DND-41 (cell line): ENCODE results near the gene KIFBP.
"Not testable (repeated sequence)": the region's sequence is repeated elsewhere in the genome, so short reads cannot be mapped to it uniquely, and the experiment has no call there.

Experiments
- ATAC-seq: fragments of 200-7000 bp; cut with Tn5 transposase; 3 replicates; pipeline ENCODE4 v1.9.1; 2021; ENCODE audit warnings: low read depth; ENCODE audit not compliant: insufficient read depth
- DNase-seq: peaks from one replicate; pipeline ENCODE4 v3.0.0-alpha.2; 2020
- H2AFZ ChIP-seq: 2 replicates; pipeline ENCODE4 v1.6.0; 2012; ENCODE audit warnings: low read depth, low read length
- H3K27ac ChIP-seq: 2 replicates; pipeline ENCODE4 v1.5.1; 2012; ENCODE audit warnings: low read length, inconsistent platforms
- H3K27me3 ChIP-seq: fragments of 200-600 bp; sonication (generic); 2 replicates; pipeline ENCODE4 v1.6.0; 2012; ENCODE audit warnings: low read length, mild to moderate bottlenecking, inconsistent platforms; ENCODE audit not compliant: insufficient read depth, poor library complexity
- H3K36me3 ChIP-seq: 2 replicates; pipeline ENCODE4 v1.5.1; 2012; ENCODE audit warnings: low read length, inconsistent platforms; ENCODE audit not compliant: insufficient read depth
- H3K4me1 ChIP-seq: 2 replicates; pipeline ENCODE4 v1.5.1; 2012; ENCODE audit warnings: mild to moderate bottlenecking, low read length; ENCODE audit not compliant: insufficient read depth
- H3K4me2 ChIP-seq: 2 replicates; pipeline ENCODE4 v1.6.0; 2012; ENCODE audit warnings: mild to moderate bottlenecking, moderate library complexity, low read length, inconsistent platforms; ENCODE audit not compliant: insufficient read depth
- H3K4me3 ChIP-seq, 2 experiments: fragments of 200-600 bp in 1 of 2; shearing (Covaris generic) in 1 of 2; 2 replicates each; pipeline ENCODE4 v1.5.1; 2012 to 2016; ENCODE audit warnings: inconsistent platforms in 2 of 2, low read length in 2 of 2, mild to moderate bottlenecking in 2 of 2, low read depth in 1 of 2, moderate library complexity in 1 of 2
- H3K79me2 ChIP-seq: 2 replicates; pipeline ENCODE4 v1.6.0; 2012; ENCODE audit warnings: low read length, inconsistent platforms; ENCODE audit not compliant: insufficient read depth
- H3K9ac ChIP-seq: 2 replicates; pipeline ENCODE4 v1.6.0; 2012; ENCODE audit warnings: low read depth, mild to moderate bottlenecking, inconsistent platforms, low read length, moderate library complexity
- H3K9me3 ChIP-seq: 2 replicates; pipeline ENCODE4 v1.5.1; 2012; ENCODE audit warnings: low read length, moderate library complexity, mild to moderate bottlenecking, inconsistent platforms; ENCODE audit not compliant: insufficient read depth, severe bottlenecking
- H4K20me1 ChIP-seq: 2 replicates; pipeline ENCODE4 v1.6.0; 2012; ENCODE audit warnings: low read length; ENCODE audit not compliant: insufficient read depth
- CTCF ChIP-seq: IDR thresholded peaks from 2 replicates; pipeline ENCODE4 v1.5.1; 2012; ENCODE audit warnings: borderline replicate concordance, low read length, moderate library complexity, mild to moderate bottlenecking; ENCODE audit not compliant: poor library complexity, severe bottlenecking; ENCODE audit errors: extremely low read depth
- EZH2 ChIP-seq: IDR thresholded peaks from 3 replicates; pipeline ENCODE4 v1.6.1; 2012; ENCODE audit warnings: borderline replicate concordance, low read depth, mild to moderate bottlenecking, moderate library complexity, low read length, inconsistent platforms; ENCODE audit not compliant: severe bottlenecking

Gene KIFBP

GRCh38 chr10:68973975-68974374, 14.6 kb upstream of the KIFBP start:
- H3K36me3 ChIP-seq = peaks cover 99% of the 10 kb centered on the region
- H3K79me2 ChIP-seq = 0 out of 2 replicates have a peak, but pooled peaks cover 3% of the 10 kb centered on the region
- H4K20me1 ChIP-seq = 0 out of 2 replicates have a peak, but pooled peaks cover 4% of the 10 kb centered on the region
- H3K9ac ChIP-seq = no peak overlapping the region
- no peaks in the 10 kb centered on the region for H3K9me3 ChIP-seq
- no peak overlapping the region for H2AFZ ChIP-seq
- no peak for TF ChIP-seq EZH2
- no peak for TF ChIP-seq CTCF
- H3K27me3 ChIP-seq = no peaks in the 10 kb centered on the region
- H3K27ac ChIP-seq = no peak overlapping the region
- ATAC-seq = no peak
- H3K4me2 ChIP-seq = no peak overlapping the region
- DNase-seq = no peak
- no peaks in the 10 kb centered on the region for H3K4me1 ChIP-seq
- H3K4me3 ChIP-seq = no peak overlapping the region

GRCh38 chr10:68975936-68976473, 12.6 kb upstream of the KIFBP start:
- not testable (repeated sequence) for H3K27me3 ChIP-seq, H2AFZ ChIP-seq, H3K27ac ChIP-seq, H3K4me1 ChIP-seq, H3K4me3 ChIP-seq, H3K9ac ChIP-seq, H3K9me3 ChIP-seq, ATAC-seq, H4K20me1 ChIP-seq, DNase-seq, H3K4me2 ChIP-seq, H3K79me2 ChIP-seq
- peaks cover 98% of the 10 kb centered on the region for H3K36me3 ChIP-seq

GRCh38 chr10:68979738-68980137, 8.9 kb upstream of the KIFBP start:
- not testable (repeated sequence) for H2AFZ ChIP-seq, H3K79me2 ChIP-seq, DNase-seq, H3K9me3 ChIP-seq, ATAC-seq, H3K27me3 ChIP-seq, H4K20me1 ChIP-seq, H3K4me3 ChIP-seq, H3K27ac ChIP-seq, H3K4me1 ChIP-seq, H3K9ac ChIP-seq, H3K4me2 ChIP-seq
- H3K36me3 ChIP-seq = peaks cover 98% of the 10 kb centered on the region

GRCh38 chr10:68981074-68981473, 7.5 kb upstream of the KIFBP start:
- no peak overlapping the region for H3K27ac ChIP-seq
- H3K36me3 ChIP-seq = peaks cover 95% of the 10 kb centered on the region
- H3K4me2 ChIP-seq = no peak overlapping the region
- no peaks in the 10 kb centered on the region for H3K9me3 ChIP-seq
- no peaks in the 10 kb centered on the region for H3K4me1 ChIP-seq
- H3K79me2 ChIP-seq = no peaks in the 10 kb centered on the region; the same call in 1 of the 2 replicates
- DNase-seq (no peak), ATAC-seq (peak; percentile 67; the same call in 1 of the 3 replicates)
- no peaks in the 10 kb centered on the region; the same call in 1 of the 2 replicates for H4K20me1 ChIP-seq
- TF ChIP-seq CTCF (peak; percentile 35), EZH2 (no peak)
- no peak overlapping the region for H3K9ac ChIP-seq
- no peaks in the 10 kb centered on the region for H3K27me3 ChIP-seq
- H2AFZ ChIP-seq = no peak overlapping the region
- H3K4me3 ChIP-seq = no peak overlapping the region
